Germinal center (tissue), 1 donor: ENCODE results near the gene TMEM63A.
"Not testable (repeated sequence)": the region's sequence is repeated elsewhere in the genome, so short reads cannot be mapped to it uniquely, and the experiment has no call there.

Experiments
- DNase-seq: peaks from one replicate; pipeline ENCODE4 v3.0.0; 2012; ENCODE audit warnings: mixed read lengths, low spot score

Gene TMEM63A

GRCh38 chr1:225881959-225882693 is at the start of gene TMEM63A:
TMEM63A (minus strand) TSS chr1:225882380; CDS start chr1:225877580, 4,800 bp downstream.
- DNase-seq, result peak; percentile 92

DNA sequence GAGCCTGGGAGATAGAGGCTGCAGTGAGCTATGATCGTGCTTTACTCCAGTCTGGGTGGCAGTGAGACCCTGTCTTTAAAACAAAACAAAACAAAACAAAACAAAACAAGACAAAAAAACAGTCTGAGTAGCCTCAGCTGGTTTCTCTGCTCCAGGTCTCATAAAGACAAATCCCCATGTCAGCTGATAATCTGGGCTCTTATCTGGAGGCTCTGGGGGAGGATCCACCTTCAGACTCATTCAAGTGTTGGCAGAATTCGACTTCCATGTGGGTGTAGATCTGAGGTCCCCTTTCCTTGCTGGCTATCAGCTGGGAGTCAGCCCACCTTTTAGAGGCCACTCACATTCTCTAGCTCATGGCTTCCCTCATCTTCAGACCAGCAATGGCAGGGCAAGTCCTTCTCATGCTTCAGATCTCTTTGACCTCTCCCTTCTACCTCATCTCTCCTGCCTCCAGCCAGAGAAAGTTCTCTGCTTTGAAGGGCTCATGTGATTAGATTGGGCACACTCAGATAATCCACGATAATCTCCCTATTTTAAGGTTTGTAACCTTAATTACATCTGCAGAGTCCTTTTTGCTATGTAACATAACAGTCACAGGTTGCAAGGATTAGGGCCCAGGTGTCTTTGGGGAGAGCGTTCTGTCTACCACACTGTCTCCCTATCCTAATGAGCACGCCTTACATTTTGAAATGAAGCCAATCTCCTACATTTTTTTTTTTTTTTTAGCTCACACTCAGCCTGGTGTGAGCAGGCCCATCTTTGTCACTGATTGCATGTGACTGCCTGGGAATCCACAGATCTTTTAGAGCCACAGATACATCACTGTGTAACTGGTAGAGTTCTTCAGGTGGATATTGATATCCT is 49.3 kb upstream of the TMEM63A start:
- DNase-seq, result no peak

GRCh38 chr1:225930566-225930965 is 48.4 kb upstream of the TMEM63A start:
- DNase-seq, result no peak

DNA sequence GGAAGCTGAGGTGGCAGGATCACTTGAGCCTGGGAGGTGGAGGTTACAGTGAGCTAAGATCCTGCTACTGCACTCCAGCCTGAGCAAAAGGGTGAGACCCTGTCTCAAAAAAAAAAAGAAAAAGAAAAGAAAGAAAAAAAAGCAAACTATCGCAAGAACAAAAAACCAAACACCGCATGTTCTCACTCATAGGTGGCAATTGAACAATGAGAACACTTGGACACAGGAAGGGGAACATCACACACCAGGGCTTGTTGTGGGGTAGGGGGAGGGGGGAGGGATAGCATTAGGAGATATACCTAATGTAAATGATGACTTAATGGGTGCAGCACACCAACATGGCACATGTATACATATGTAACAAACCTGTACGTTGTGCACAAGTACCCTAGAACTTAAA is 47.3 kb upstream of the TMEM63A start:
- not testable (repeated sequence) for DNase-seq

DNA sequence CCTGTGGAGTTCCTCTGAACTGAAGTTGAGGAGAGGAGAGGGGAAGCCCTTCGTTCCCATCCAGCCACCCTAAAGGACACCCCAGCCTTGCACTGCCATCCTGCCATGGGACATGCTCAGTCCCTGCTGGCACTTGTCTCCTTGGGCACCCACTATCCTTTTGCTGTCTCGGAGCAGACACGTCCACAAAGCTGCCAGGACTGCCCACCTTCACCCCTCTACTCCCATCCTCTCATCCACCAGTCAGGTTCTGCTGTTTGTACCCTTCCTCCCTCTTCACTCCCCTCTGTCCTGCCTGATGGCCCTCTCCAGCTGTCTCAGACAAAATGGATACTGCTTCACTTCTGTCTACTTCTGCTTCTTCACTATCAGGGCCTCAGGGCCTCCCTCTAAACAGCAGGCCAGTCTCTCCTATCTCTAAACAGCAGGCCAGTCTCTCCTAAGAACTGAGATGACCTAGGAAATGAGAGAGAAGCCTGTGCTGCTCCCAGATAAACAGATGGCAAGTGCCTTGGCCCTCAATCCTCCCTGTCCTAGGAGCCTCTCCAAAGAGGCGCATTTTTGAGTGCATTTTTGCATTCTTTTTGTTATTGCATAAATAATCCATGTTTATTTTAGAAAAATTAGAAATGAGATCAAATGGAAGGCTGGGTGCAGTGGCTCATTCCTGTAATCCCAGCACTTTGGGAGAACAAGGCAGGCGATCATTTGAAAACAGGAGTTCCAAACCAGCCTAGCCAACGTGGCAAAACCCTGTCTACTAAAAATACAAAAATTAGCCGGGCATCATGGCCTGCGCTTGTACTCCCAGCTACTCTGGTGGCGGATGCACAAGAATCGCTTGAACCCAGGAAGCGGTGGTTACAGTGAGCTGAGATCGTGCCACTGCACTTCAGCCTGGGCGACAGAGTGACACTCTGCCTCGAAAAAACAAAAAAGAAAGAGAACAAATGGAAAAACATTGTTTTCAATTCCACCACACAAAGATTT is 46.3 kb upstream of the TMEM63A start:
- no peak for DNase-seq

DNA sequence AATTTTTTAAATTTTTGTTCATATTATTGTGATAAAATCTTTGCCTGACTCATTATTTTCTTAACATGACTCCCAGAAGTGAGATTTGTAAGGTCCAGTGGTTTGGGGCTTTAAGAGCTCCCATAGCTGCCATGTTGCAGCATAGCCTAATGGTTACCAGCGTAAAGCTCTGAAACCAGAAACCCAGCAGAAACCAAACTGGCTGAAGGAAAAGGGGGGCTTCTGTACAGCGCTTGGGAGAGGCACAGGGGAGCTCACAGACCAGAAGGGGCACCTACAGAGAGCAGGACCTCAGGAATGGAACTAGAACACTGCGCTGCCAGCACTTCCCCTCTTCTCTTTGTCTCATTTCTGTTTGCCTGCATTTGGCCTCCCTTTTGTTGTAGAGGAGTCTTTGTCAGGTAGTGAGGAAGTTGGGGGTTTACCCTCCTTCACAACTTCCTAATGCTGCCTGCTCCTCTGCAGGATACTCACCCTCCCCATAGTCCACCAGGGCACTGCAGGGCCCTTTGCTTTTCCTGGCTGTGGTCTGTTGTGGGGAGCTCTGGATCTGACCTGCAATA is 44.5 kb upstream of the TMEM63A start:
- DNase-seq, result no peak

GRCh38 chr1:225923692-225924555 is 41.7 kb upstream of the TMEM63A start, which contains the start of gene PYCR2:
PYCR2 (minus strand) TSS chr1:225924250; CDS start chr1:225924110, 140 bp downstream.
- DNase-seq, result peak; percentile 100

DNA sequence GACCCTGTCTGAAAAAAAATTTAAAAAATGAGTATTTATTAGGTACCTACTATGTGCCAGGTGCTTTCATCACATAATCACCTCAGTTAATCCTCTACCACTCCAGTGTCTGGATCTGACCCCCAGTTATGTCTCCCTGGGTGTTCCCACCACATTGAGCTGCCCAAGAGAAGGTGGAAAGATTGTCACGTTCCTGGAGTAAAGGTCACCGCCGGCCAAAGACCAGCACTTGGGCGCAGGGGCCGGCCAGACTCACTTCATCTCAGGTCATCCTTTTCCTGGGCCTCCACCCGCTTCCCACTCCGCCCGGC is 41.2 kb upstream of the TMEM63A start:
- DNase-seq, result no peak

GRCh38 chr1:225921734-225922709 is 39.8 kb upstream of the TMEM63A start:
- DNase-seq, result no peak

DNA sequence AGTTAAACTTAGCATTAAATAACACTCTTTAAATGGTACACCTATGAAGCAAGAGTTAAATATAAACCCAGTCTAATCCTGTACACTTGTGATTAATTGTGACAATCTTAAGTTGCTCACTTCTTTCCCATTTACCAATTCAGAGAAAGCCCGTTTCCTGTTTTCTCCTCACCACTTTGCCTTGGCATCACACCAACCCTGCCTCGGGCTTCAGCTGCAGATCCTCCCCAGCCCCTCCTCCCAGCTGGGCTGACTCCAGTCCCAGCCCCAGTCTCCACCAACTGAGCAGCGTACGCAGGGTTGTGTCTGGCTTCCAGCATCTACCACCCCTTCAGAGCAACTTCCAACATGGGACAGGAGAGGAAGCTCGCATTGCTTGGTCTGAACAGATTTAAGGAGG is 37.7 kb upstream of the TMEM63A start:
- no peak for DNase-seq

- DNase-seq, result no peak
Observed at GRCh38 chr1:225918280-225918679, 36.1 kb upstream of the TMEM63A start.

DNA sequence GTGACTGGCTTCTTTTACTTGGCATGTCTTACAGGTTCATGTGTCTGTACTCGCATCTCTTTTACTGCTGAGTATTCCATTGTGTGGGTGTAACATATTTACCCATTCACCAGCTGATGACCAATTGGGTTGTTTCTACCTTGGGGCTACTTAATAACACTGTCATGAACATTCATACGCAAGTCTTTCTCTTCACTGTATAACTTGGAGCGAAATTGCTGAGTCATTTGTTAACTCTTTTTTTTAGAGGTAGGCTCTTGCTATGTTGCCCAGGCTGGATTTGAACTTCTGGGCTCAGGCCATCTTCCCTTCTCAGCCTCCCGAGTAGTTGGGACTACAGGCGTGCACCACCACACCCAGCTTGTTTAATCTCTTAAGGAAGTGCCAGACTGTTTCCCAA is 35.4 kb upstream of the TMEM63A start:
- DNase-seq, result no peak

DNA sequence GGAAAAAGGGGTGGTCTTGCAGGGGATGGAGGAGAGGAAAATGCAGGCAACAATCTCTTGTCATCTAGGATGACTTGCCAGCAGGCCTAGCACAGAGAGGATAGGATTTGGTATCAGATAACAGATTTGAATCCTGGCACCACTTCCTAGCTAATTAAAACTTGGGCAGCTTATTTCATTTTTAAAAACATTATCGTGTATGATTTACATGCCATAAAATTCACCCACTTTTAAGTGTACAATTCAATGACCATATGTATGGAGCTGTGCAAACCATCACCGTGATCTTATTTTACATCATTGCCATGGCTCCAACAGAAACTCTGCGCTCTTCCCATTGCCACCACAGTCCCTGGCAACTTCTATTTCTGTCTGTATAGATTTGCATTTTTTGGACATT is 34.9 kb upstream of the TMEM63A start:
- no peak for DNase-seq

GRCh38 chr1:225915538-225915991 is 33.4 kb upstream of the TMEM63A start:
- no peak for DNase-seq

- no peak for DNase-seq
Observed at GRCh38 chr1:225914947-225915346, 32.8 kb upstream of the TMEM63A start.

DNA sequence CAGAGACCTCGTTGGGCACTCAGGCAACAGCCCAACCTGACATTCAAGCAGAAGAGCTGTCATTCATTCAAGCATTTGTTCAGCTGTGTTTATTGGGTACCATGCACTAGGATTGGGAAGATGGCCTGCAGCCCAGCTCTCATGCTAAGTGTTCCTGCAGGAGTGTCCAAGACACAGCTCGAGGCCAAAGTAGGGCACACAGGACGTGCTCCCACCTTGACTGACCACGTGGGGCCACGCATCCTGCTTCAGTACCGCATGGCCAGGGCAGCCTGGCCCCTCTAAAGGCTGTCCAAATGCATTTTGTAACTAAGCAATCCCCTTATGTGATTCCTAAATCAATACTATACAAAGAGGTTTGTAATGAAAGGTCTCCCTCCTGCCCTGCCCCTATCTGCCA is 32.2 kb upstream of the TMEM63A start:
- no peak for DNase-seq

- peak; percentile 74 for DNase-seq
Observed at GRCh38 chr1:225911191-225912130, 29.3 kb upstream of the TMEM63A start.

DNA sequence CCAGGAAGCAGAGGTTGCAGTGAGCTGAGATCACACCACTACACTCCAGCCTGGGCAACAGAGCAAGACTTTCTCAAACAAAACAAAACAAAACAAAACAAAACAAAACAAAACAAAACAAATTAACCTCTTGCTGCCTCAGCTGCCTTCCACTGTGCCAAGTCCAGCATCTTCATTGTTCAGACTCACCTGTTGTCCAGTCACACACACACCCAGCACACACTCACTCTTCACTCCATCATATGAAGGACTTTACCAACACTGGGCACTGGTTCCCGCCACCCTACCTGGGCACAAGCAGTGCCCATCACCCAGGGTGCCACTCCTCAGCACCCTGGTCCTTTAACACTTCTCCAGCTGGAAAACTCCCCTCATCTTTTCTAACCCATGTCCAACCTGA is 27.3 kb upstream of the TMEM63A start:
- no peak for DNase-seq
